ENCODE results near the gene CCDC88A. TPM values are rescaled to one million over a fixed set of nuclear protein-coding genes. Genes with fewer than 3 reads are reported as not detected.

CCDC88A gene
- total and polyA plus RNA-seq, 2 experiments from 2014 or later, result 144 to 169 TPM

GRCh38 chr2:55459714-55460274 lies 40.1 kb upstream of the CCDC88A start:
- Histone ChIP-seq H3K4me3 (no peak overlapping the region), H3K4me2 (no peak overlapping the region), H2AFZ (peak overlapping the region; percentile 47; the same call in 1 of the 2 replicates), H3K9me2 (ENCODE audit: insufficient read depth) (0 out of 2 replicates have a peak, but pooled peaks cover 5% of the 10 kb centered on the region), H3K79me2 (replicated peaks; ENCODE audit: insufficient read depth) (no peaks in the 10 kb centered on the region), H4K20me1 (replicated peaks; ENCODE audit: insufficient read depth) (no peaks in the 10 kb centered on the region), H3K27me3 (ENCODE audit: insufficient read depth) (no peaks in the 10 kb centered on the region), H3K27ac (ENCODE audit: low read depth) (no peak overlapping the region), H3F3A (replicated peaks; ENCODE audit: low read depth) (no peaks in the 10 kb centered on the region), H3K4me1 (ENCODE audit: insufficient read depth) (no peaks in the 10 kb centered on the region), H3K36me3 (ENCODE audit: insufficient read depth) (no peaks in the 10 kb centered on the region)
- Mint-ChIP-seq H3K27me3 (ENCODE audit: insufficient read depth, low read depth, poor library complexity) (peaks cover 4% of the 10 kb centered on the region), H3K4me3 (no peak overlapping the region), H3K27ac (no peak overlapping the region), H3K36me3 (ENCODE audit: low read depth) (peaks cover 8% of the 10 kb centered on the region; the same call in 1 of the 3 replicates), H3K9me3 (peaks cover 18% of the 10 kb centered on the region), H3K4me1 (no peaks in the 10 kb centered on the region)
- ATAC-seq (no peak), DNase-seq (ENCODE audit: low spot score) (no peak)
- TF ChIP-seq ZNF114 (CRISPR knock-in tag; IDR thresholded peaks at IDR 0.05), result no peak
- no peak for TF ChIP-seq NANOG (IDR thresholded peaks at IDR 0.05; ENCODE audit: borderline replicate concordance)
- no peak for TF ChIP-seq ZNF462 (CRISPR knock-in tag; IDR thresholded peaks at IDR 0.05)
- TF ChIP-seq STAT1 (IDR thresholded peaks at IDR 0.05; ENCODE audit: unreplicated experiment), result no peak
- no peak for TF ChIP-seq EZH2 (IDR thresholded peaks at IDR 0.05; ENCODE audit: low read depth, unreplicated experiment)
- TF ChIP-seq ETS1 (IDR thresholded peaks at IDR 0.05), result no peak
